ENCODE measurements around the gene FBXW7.

Gene FBXW7

DNA sequence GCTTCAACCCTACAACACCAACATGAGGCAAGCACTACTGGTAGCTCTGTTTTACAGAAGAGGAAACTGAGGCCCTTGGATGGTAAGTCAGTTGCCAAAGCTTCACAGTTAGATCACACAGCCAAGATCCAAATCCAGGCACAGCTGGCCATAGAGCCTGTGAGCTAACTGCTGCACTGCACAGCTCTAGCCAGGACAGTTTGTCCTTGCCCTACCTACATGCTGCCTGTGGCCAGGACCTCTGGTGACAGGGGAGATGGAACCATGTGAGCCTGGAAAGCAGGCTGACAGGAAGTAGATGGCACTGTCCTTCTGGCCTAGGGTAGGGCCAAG lies 257.8 kb downstream of the FBXW7 start (continued):
- TF ChIP-seq, protein P1, sequence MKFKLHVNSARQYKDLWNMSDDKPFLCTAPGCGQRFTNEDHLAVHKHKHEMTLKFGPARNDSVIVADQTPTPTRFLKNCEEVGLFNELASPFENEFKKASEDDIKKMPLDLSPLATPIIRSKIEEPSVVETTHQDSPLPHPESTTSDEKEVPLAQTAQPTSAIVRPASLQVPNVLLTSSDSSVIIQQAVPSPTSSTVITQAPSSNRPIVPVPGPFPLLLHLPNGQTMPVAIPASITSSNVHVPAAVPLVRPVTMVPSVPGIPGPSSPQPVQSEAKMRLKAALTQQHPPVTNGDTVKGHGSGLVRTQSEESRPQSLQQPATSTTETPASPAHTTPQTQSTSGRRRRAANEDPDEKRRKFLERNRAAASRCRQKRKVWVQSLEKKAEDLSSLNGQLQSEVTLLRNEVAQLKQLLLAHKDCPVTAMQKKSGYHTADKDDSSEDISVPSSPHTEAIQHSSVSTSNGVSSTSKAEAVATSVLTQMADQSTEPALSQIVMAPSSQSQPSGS (tag by site-specific recombination; IDR thresholded peaks at IDR 0.05; ENCODE audit: low read depth), result no peak
- TF ChIP-seq ZNF530 (tag by site-specific recombination; IDR thresholded peaks at IDR 0.05; ENCODE audit: low read depth) (no peak), ZNF350 (tag by site-specific recombination; IDR thresholded peaks at IDR 0.05) (no peak)
- TF ChIP-seq, protein P2, sequence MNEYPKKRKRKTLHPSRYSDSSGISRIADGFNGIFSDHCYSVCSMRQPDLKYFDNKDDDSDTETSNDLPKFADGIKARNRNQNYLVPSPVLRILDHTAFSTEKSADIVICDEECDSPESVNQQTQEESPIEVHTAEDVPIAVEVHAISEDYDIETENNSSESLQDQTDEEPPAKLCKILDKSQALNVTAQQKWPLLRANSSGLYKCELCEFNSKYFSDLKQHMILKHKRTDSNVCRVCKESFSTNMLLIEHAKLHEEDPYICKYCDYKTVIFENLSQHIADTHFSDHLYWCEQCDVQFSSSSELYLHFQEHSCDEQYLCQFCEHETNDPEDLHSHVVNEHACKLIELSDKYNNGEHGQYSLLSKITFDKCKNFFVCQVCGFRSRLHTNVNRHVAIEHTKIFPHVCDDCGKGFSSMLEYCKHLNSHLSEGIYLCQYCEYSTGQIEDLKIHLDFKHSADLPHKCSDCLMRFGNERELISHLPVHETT (tag by site-specific recombination; IDR thresholded peaks at IDR 0.05), result no peak

DNA sequence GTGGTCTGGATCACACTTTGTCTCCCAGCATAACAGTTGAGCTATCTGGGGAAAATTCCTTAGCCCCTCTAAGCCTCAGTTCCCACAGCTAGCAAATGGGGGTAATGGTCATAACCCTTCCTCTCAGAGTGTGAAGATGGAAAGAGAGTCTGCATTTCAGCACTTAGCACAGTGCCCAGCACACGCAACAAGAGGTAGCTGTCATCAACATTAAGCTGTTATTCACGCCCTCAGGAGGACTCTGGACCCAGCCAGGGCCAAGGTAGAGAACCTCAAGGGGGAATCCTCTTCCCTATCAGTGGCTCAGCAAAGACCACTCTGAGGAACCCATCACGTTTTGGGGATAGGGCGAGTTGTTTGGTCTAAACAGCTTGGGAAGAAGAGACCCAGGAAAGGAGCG lies 258.6 kb downstream of the FBXW7 start:
- CTCF ChIA-PET, result no interaction called here
- no peak for TF ChIP-seq REPIN1 (tag by site-specific recombination; IDR thresholded peaks at IDR 0.05; ENCODE audit: low read depth)
- TF ChIP-seq ZNF561 (tag by site-specific recombination; IDR thresholded peaks at IDR 0.05; ENCODE audit: borderline replicate concordance), result no peak
- TF ChIP-seq ZNF10 (tag by site-specific recombination; IDR thresholded peaks at IDR 0.05), result no peak
- TF ChIP-seq ZNF48 (tag by site-specific recombination; IDR thresholded peaks at IDR 0.05), result no peak
- TF ChIP-seq ZNF544 (tag by site-specific recombination; IDR thresholded peaks at IDR 0.05), result no peak
- TF ChIP-seq ZNF138 (tag by site-specific recombination; IDR thresholded peaks at IDR 0.05; ENCODE audit: borderline replicate concordance), result no peak
- TF ChIP-seq, protein P3, sequence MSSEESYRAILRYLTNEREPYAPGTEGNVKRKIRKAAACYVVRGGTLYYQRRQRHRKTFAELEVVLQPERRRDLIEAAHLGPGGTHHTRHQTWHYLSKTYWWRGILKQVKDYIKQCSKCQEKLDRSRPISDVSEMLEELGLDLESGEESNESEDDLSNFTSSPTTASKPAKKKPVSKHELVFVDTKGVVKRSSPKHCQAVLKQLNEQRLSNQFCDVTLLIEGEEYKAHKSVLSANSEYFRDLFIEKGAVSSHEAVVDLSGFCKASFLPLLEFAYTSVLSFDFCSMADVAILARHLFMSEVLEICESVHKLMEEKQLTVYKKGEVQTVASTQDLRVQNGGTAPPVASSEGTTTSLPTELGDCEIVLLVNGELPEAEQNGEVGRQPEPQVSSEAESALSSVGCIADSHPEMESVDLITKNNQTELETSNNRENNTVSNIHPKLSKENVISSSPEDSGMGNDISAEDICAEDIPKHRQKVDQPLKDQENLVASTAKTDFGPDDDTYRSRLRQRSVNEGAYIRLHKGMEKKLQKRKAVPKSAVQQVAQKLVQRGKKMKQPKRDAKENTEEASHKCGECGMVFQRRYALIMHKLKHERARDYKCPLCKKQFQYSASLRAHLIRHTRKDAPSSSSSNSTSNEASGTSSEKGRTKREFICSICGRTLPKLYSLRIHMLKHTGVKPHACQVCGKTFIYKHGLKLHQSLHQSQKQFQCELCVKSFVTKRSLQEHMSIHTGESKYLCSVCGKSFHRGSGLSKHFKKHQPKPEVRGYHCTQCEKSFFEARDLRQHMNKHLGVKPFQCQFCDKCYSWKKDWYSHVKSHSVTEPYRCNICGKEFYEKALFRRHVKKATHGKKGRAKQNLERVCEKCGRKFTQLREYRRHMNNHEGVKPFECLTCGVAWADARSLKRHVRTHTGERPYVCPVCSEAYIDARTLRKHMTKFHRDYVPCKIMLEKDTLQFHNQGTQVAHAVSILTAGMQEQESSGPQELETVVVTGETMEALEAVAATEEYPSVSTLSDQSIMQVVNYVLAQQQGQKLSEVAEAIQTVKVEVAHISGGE (tag by site-specific recombination; conservative IDR thresholded peaks at IDR 0.05; ENCODE audit: low read depth), result no peak
- TF ChIP-seq ZNF624 (tag by site-specific recombination; IDR thresholded peaks at IDR 0.05), result no peak
- TF ChIP-seq ZNF521 (tag by site-specific recombination; IDR thresholded peaks at IDR 0.05), result no peak
- no peak for TF ChIP-seq ZNF629 (tag by site-specific recombination; IDR thresholded peaks at IDR 0.05)
- no peak for TF ChIP-seq ZNF214 (tag by site-specific recombination; IDR thresholded peaks at IDR 0.05; ENCODE audit: borderline replicate concordance)
- TF ChIP-seq ZNF394 (tag by site-specific recombination; IDR thresholded peaks at IDR 0.05; ENCODE audit: borderline replicate concordance), result no peak
- TF ChIP-seq, protein P4, sequence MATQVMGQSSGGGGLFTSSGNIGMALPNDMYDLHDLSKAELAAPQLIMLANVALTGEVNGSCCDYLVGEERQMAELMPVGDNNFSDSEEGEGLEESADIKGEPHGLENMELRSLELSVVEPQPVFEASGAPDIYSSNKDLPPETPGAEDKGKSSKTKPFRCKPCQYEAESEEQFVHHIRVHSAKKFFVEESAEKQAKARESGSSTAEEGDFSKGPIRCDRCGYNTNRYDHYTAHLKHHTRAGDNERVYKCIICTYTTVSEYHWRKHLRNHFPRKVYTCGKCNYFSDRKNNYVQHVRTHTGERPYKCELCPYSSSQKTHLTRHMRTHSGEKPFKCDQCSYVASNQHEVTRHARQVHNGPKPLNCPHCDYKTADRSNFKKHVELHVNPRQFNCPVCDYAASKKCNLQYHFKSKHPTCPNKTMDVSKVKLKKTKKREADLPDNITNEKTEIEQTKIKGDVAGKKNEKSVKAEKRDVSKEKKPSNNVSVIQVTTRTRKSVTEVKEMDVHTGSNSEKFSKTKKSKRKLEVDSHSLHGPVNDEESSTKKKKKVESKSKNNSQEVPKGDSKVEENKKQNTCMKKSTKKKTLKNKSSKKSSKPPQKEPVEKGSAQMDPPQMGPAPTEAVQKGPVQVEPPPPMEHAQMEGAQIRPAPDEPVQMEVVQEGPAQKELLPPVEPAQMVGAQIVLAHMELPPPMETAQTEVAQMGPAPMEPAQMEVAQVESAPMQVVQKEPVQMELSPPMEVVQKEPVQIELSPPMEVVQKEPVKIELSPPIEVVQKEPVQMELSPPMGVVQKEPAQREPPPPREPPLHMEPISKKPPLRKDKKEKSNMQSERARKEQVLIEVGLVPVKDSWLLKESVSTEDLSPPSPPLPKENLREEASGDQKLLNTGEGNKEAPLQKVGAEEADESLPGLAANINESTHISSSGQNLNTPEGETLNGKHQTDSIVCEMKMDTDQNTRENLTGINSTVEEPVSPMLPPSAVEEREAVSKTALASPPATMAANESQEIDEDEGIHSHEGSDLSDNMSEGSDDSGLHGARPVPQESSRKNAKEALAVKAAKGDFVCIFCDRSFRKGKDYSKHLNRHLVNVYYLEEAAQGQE (tag by site-specific recombination; IDR thresholded peaks at IDR 0.05), result no peak
- TF ChIP-seq, protein P5, sequence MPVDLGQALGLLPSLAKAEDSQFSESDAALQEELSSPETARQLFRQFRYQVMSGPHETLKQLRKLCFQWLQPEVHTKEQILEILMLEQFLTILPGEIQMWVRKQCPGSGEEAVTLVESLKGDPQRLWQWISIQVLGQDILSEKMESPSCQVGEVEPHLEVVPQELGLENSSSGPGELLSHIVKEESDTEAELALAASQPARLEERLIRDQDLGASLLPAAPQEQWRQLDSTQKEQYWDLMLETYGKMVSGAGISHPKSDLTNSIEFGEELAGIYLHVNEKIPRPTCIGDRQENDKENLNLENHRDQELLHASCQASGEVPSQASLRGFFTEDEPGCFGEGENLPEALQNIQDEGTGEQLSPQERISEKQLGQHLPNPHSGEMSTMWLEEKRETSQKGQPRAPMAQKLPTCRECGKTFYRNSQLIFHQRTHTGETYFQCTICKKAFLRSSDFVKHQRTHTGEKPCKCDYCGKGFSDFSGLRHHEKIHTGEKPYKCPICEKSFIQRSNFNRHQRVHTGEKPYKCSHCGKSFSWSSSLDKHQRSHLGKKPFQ (tag by site-specific recombination; IDR thresholded peaks at IDR 0.05), result no peak
- TF ChIP-seq ZNF660 (tag by site-specific recombination; IDR thresholded peaks at IDR 0.05), result no peak
- no peak for TF ChIP-seq ZNF776 (tag by site-specific recombination; IDR thresholded peaks at IDR 0.05; ENCODE audit: borderline replicate concordance)
- TF ChIP-seq ZNF529 (tag by site-specific recombination; IDR thresholded peaks at IDR 0.05; ENCODE audit: insufficient replicate concordance), result no peak
- TF ChIP-seq TRIM28 (IDR thresholded peaks at IDR 0.05; ENCODE audit: borderline replicate concordance, low read length), result no peak
- POLR2A ChIA-PET, result no interaction called here
- no peaks in the 10 kb centered on the region for H3K4me1 ChIP-seq (ENCODE audit: control insufficient read depth, insufficient read depth, low read length)
- no peaks in the 10 kb centered on the region for H3K9me3 ChIP-seq (ENCODE audit: control insufficient read depth, insufficient read depth, low read depth, low read length)
- H3K4me3 ChIP-seq (ENCODE audit: low read depth, low read length), result no peak overlapping the region
- no peak overlapping the region for H3K27ac ChIP-seq (ENCODE audit: extremely low read depth, low read depth, low read length)
- H3K36me3 ChIP-seq (ENCODE audit: control insufficient read depth in 2 of 2, insufficient read depth in 1 of 2, low read length in 2 of 2), result no peaks in the 10 kb centered on the region
